HG03064 (cell line): ENCODE measurements around the gene CALM3.

Experiments used
- ATAC-seq: cut with Tn5 transposase; IDR thresholded peaks from one replicate; pipeline ENCODE4 v1.9.1; 2021; ENCODE audit warnings: low read depth; ENCODE audit not compliant: unreplicated experiment

CALM3 gene

GRCh38 chr19:46634656-46635218 is 33.6 kb downstream of the CALM3 start:
- no peak for ATAC-seq

- no peak for ATAC-seq
These were observed 35.0 kb downstream of the CALM3 start, which contains the start of gene GNG8 for GRCh38 chr19:46635920-46636761. TSS of gene GNG8 (minus strand) at chr19:46636202. CDS start at chr19:46634682, 1,520 bp downstream.

- no peak for ATAC-seq
These were observed 36.1 kb downstream of the CALM3 start for GRCh38 chr19:46637224-46637623.

GRCh38 chr19:46639358-46640182 is 38.4 kb downstream of the CALM3 start:
- no peak for ATAC-seq

GRCh38 chr19:46640656-46641055 is 39.5 kb downstream of the CALM3 start:
- ATAC-seq: no peak

GRCh38 chr19:46644720-46645119 is 43.6 kb downstream of the CALM3 start:
- ATAC-seq: no peak

- no peak for ATAC-seq
These were observed 45.3 kb downstream of the CALM3 start for GRCh38 chr19:46646402-46646801.

GRCh38 chr19:46648060-46648960 is 47.2 kb downstream of the CALM3 start:
- ATAC-seq: no peak

GRCh38 chr19:46648961-46649960 is 48.1 kb downstream of the CALM3 start:
- no peak for ATAC-seq

- ATAC-seq: no peak
These were observed 49.3 kb downstream of the CALM3 start for GRCh38 chr19:46650445-46650844.

- ATAC-seq: no peak
These were observed 53.6 kb downstream of the CALM3 start for GRCh38 chr19:46654621-46655152.

- ATAC-seq: no peak
These were observed 55.4 kb downstream of the CALM3 start for GRCh38 chr19:46656541-46656940.

- no peak for ATAC-seq
These were observed 58.2 kb downstream of the CALM3 start for GRCh38 chr19:46659151-46660007.

GRCh38 chr19:46660008-46660517 is 58.9 kb downstream of the CALM3 start:
- no peak for ATAC-seq
